Activated CD8-positive, alpha-beta T cell treated with anti-CD3 and anti-CD28 coated beads for 36 hours (primary cell): ENCODE measurements around the gene PSKH1. TPM values are rescaled to one million over a fixed set of nuclear protein-coding genes. Genes with fewer than 3 reads are reported as not detected.

Source experiments
- ATAC-seq: fragments of 200-7000 bp; cut with Tn5 transposase; one replicate; pipeline ENCODE4 v1.10.0; 2021; ENCODE audit warnings: mild to moderate bottlenecking, moderate library complexity
- CTCF ChIA-PET: fragments of 350-600 bp; sonication (Branson Sonifier 250); formaldehyde crosslinking; loops from one replicate; lab custom pipeline; 2021; ENCODE audit warnings: antibody characterized with exemption; lab: Charles Lee
- POLR2A ChIA-PET: fragments of 350-600 bp; sonication (Branson Sonifier 250); formaldehyde crosslinking; loops from one replicate; lab custom pipeline; 2021; ENCODE audit warnings: antibody characterized with exemption; lab: Charles Lee
- DNase-seq: peaks from one replicate; pipeline ENCODE4 v3.0.0-alpha.2; 2020
- H3K27ac Mint-ChIP-seq: one replicate; pipeline ENCODE4 v1.8.0; 2021; ENCODE audit warnings: mild to moderate bottlenecking, mixed read lengths
- H3K27me3 Mint-ChIP-seq: one replicate; pipeline ENCODE4 v1.8.0; 2021; ENCODE audit warnings: mixed read lengths
- H3K36me3 Mint-ChIP-seq: one replicate; pipeline ENCODE4 v1.8.0; 2021; ENCODE audit warnings: low read depth, mixed read lengths
- H3K4me1 Mint-ChIP-seq: one replicate; pipeline ENCODE4 v1.8.0; 2021; ENCODE audit warnings: low read depth, mixed read lengths
- H3K4me3 Mint-ChIP-seq: one replicate; pipeline ENCODE4 v1.8.0; 2021; ENCODE audit warnings: mild to moderate bottlenecking, moderate library complexity, mixed read lengths
- H3K9me3 Mint-ChIP-seq: one replicate; pipeline ENCODE4 v1.8.0; 2021; ENCODE audit warnings: mixed read lengths
- CTCF ChIP-seq: fragments of 200-600 bp; IDR thresholded peaks from one replicate; pipeline ENCODE4 v1.8.0; 2022; ENCODE audit warnings: antibody characterized with exemption, mild to moderate bottlenecking
- intact Hi-C: fragments of 100-400 bp; cut with micrococcal nuclease; formaldehyde crosslinking; loops from one replicate; pipeline ENCODE4 v1.10.0; 2022
- total RNA-seq, 2 experiments: library from RNA; stranded (reverse); gene quantifications; one replicate each; pipeline ENCODE4 v1.2.3, GENCODE V29; 2021

PSKH1 gene
- total RNA-seq, 2 experiments from 2014 or later = 8.4 to 8.5 TPM

GRCh38 chr16:67864594-67864993, 28.5 kb upstream of the PSKH1 start:
- intact Hi-C loops = no loop called here
- Mint-ChIP-seq H3K4me3 (no peak overlapping the region), H3K36me3 (peaks cover 19% of the 10 kb centered on the region), H3K27ac (no peak overlapping the region), H3K9me3 (no peaks in the 10 kb centered on the region), H3K27me3 (no peaks in the 10 kb centered on the region), H3K4me1 (no peaks in the 10 kb centered on the region)
- ChIA-PET POLR2A (interaction anchor here (0.7 kb wide), 1 partner anchor 109 kb away, joined by 3 read pairs; no protein-coding TSS in a partner anchor), CTCF (interaction anchor here (1.3 to 3.9 kb wide), 2 partner anchors 19 to 48 kb away, joined by 9 to 21 read pairs; partner anchors contain the start of gene NRN1L)
- no peak for TF ChIP-seq CTCF
- no peak for DNase-seq
- no peak for ATAC-seq

- ChIA-PET POLR2A (interaction anchor here (0.7 kb wide), 1 partner anchor 108 kb away, joined by 3 read pairs; no protein-coding TSS in a partner anchor), CTCF (interaction anchor here (0.8 to 3.9 kb wide), 3 partner anchors 10 to 49 kb away, joined by 3 to 21 read pairs (median 9); partner anchors contain the start of gene NRN1L)
- Mint-ChIP-seq H3K9me3 (no peaks in the 10 kb centered on the region), H3K4me1 (no peaks in the 10 kb centered on the region), H3K4me3 (no peak overlapping the region), H3K27ac (no peak overlapping the region), H3K27me3 (no peaks in the 10 kb centered on the region), H3K36me3 (peaks cover 19% of the 10 kb centered on the region)
- ATAC-seq (peak; percentile 64), DNase-seq (peak; percentile 30)
- peak; percentile 33 for TF ChIP-seq CTCF
- intact Hi-C loops = no loop called here
Observed at GRCh38 chr16:67865318-67865717, 27.7 kb upstream of the PSKH1 start.

GRCh38 chr16:67868290-67868689, 24.8 kb upstream of the PSKH1 start:
- intact Hi-C loops = no loop called here
- DNase-seq (no peak), ATAC-seq (no peak)
- no peaks in the 10 kb centered on the region for H3K9me3 Mint-ChIP-seq
- H3K27me3 Mint-ChIP-seq = no peaks in the 10 kb centered on the region
- no peak for TF ChIP-seq CTCF
- POLR2A ChIA-PET = interaction anchor here (0.7 kb wide), 1 partner anchor 9 kb away, joined by 3 read pairs; no protein-coding TSS in a partner anchor
- H3K36me3 Mint-ChIP-seq = peaks cover 15% of the 10 kb centered on the region
- peaks cover 5% of the 10 kb centered on the region for H3K4me1 Mint-ChIP-seq
- no peak overlapping the region for H3K27ac Mint-ChIP-seq
- no peak overlapping the region for H3K4me3 Mint-ChIP-seq
- CTCF ChIA-PET = interaction anchor here (0.7 to 1.9 kb wide), 5 partner anchors 16 to 365 kb away, joined by 3 to 13 read pairs (median 6); no protein-coding TSS in a partner anchor

GRCh38 chr16:67869653-67870052, 23.4 kb upstream of the PSKH1 start:
- no peak for TF ChIP-seq CTCF
- DNase-seq (no peak), ATAC-seq (no peak)
- intact Hi-C loops = no loop called here
- H3K4me3 Mint-ChIP-seq = no peak overlapping the region
- H3K27me3 Mint-ChIP-seq = no peaks in the 10 kb centered on the region
- POLR2A ChIA-PET = interaction anchor here (0.6 kb wide), 1 partner anchor 394 kb away, joined by 3 read pairs; no protein-coding TSS in a partner anchor
- H3K4me1 Mint-ChIP-seq = peaks cover 14% of the 10 kb centered on the region
- CTCF ChIA-PET = interaction anchor here (1.8 to 2.5 kb wide), 2 partner anchors 14 to 53 kb away, joined by 6 to 12 read pairs; no protein-coding TSS in a partner anchor
- H3K27ac Mint-ChIP-seq = no peak overlapping the region
- H3K9me3 Mint-ChIP-seq = no peaks in the 10 kb centered on the region
- peaks cover 15% of the 10 kb centered on the region for H3K36me3 Mint-ChIP-seq

- ATAC-seq = no peak
- no peaks in the 10 kb centered on the region for H3K9me3 Mint-ChIP-seq
- intact Hi-C loops = no loop called here
- POLR2A ChIA-PET = interaction anchor here (0.8 to 1.4 kb wide), 4 partner anchors 9 to 28 kb away, joined by 4 to 6 read pairs (median 4); no protein-coding TSS in a partner anchor
- no peak for TF ChIP-seq CTCF
- H3K27me3 Mint-ChIP-seq = no peaks in the 10 kb centered on the region
- H3K4me1 Mint-ChIP-seq = peaks cover 26% of the 10 kb centered on the region
- no peak for DNase-seq
- no peak overlapping the region for H3K4me3 Mint-ChIP-seq
- H3K27ac Mint-ChIP-seq = peak overlapping the region; percentile 49
- H3K36me3 Mint-ChIP-seq = peaks cover 12% of the 10 kb centered on the region
- CTCF ChIA-PET = interaction anchor here (0.6 to 2.5 kb wide), 8 partner anchors 9 to 76 kb away, joined by 3 to 12 read pairs (median 3); no protein-coding TSS in a partner anchor
Observed at GRCh38 chr16:67871256-67871655, 21.8 kb upstream of the PSKH1 start.
